ENCODE results near the gene KIF26B. TPM values are rescaled to one million over a fixed set of nuclear protein-coding genes. Genes with fewer than 3 reads are reported as not detected.

KIF26B gene
- total RNA-seq, 2 donors from 2014 or later, result 0.78 to 4.6 TPM

GRCh38 chr1:245614476-245614875 is 459.7 kb downstream of the KIF26B start:
- H3K9me3 ChIP-seq, result no peaks in the 10 kb centered on the region
- intact Hi-C loops (cut with DNase I), result no loop called here
- H3K4me1 ChIP-seq, result no peaks in the 10 kb centered on the region
- ATAC-seq (no peak), DNase-seq (no peak)
- no peaks in the 10 kb centered on the region for H3K27me3 ChIP-seq
- 84 to 93% methylated on average over 13 of the region's 13 CpGs for WGBS, 2 donors
- H3K4me3 ChIP-seq, result no peak overlapping the region
- no peaks in the 10 kb centered on the region for H3K36me3 ChIP-seq (replicated peaks in 1 of 2; ENCODE audit: insufficient read depth in 1 of 2, low read depth in 2 of 2)
- H3K27ac ChIP-seq, result no peak overlapping the region
- no peak for TF ChIP-seq POLR2A (IDR thresholded peaks at IDR 0.05)
- TF ChIP-seq, protein P1, sequence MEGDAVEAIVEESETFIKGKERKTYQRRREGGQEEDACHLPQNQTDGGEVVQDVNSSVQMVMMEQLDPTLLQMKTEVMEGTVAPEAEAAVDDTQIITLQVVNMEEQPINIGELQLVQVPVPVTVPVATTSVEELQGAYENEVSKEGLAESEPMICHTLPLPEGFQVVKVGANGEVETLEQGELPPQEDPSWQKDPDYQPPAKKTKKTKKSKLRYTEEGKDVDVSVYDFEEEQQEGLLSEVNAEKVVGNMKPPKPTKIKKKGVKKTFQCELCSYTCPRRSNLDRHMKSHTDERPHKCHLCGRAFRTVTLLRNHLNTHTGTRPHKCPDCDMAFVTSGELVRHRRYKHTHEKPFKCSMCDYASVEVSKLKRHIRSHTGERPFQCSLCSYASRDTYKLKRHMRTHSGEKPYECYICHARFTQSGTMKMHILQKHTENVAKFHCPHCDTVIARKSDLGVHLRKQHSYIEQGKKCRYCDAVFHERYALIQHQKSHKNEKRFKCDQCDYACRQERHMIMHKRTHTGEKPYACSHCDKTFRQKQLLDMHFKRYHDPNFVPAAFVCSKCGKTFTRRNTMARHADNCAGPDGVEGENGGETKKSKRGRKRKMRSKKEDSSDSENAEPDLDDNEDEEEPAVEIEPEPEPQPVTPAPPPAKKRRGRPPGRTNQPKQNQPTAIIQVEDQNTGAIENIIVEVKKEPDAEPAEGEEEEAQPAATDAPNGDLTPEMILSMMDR (IDR thresholded peaks at IDR 0.05), result no peak

DNA sequence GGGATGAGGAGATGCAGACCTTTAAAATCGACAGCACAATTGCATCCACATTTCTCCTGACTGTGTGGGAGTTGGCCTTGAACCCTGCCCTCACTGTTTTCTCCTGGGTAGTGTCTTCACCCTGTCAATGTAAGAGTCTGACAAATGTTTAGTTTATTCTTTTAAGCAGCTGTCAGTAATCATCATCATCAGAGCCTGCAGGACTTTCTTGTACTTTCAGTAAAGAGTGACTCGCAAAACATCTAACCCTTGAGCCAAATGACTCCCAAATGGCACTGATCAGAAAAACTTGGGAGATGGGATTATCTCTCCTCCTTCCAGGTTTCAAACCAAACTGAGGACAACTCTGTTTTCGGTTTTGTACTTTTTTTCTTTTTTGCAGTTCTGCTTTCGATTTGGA is 460.2 kb downstream of the KIF26B start:
- Histone ChIP-seq H3K27me3 (no peaks in the 10 kb centered on the region), H3K4me3 (no peak overlapping the region), H3K9me3 (no peaks in the 10 kb centered on the region), H3K27ac (no peak overlapping the region), H3K4me1 (no peaks in the 10 kb centered on the region), H3K36me3 (replicated peaks in 1 of 2; ENCODE audit: insufficient read depth in 1 of 2, low read depth in 2 of 2) (no peaks in the 10 kb centered on the region)
- ATAC-seq (no peak), DNase-seq (no peak)
- TF ChIP-seq, protein P1 (IDR thresholded peaks at IDR 0.05), result no peak
- TF ChIP-seq POLR2A (IDR thresholded peaks at IDR 0.05), result no peak
- 65 to 67% methylated on average over 4 of the region's 4 CpGs for WGBS, 2 donors
- intact Hi-C loops (cut with DNase I), result no loop called here

DNA sequence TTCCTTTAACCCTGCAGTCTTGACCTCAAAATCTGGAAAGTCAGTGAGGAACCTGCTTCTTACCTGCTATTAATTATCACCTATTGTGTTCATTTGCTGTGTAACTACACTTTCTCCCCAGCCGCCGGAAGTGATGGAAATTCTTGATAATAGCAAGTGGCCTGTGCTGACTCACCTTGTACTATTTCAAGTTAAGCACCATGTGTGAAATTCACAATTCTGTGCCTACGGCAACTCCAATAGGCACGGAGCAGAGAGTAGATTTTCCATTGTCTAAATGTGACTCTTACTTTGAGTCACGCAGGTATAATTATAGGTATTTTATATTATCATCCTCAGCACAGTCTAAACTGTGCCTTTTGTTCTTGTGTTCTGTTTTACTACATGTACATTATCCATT is 466.8 kb downstream of the KIF26B start:
- WGBS, 2 donors, result 41 to 51% methylated on average over 5 of the region's 5 CpGs

GRCh38 chr1:245622332-245623014 is 467.7 kb downstream of the KIF26B start:
- no peak for ATAC-seq

More for the DNA sequence above, 466.8 kb downstream of the KIF26B start:
- TF ChIP-seq, protein P1 (IDR thresholded peaks at IDR 0.05), result no peak
- TF ChIP-seq POLR2A (IDR thresholded peaks at IDR 0.05), result no peak
- no peaks in the 10 kb centered on the region for H3K27me3 ChIP-seq
- intact Hi-C loops (cut with DNase I), result loop anchor here (5.0 kb wide), 1 partner anchor 179 kb away; no protein-coding TSS in a partner anchor
- H3K9me3 ChIP-seq, result no peaks in the 10 kb centered on the region
- no peaks in the 10 kb centered on the region for H3K36me3 ChIP-seq (replicated peaks in 1 of 2; ENCODE audit: insufficient read depth in 1 of 2, low read depth in 2 of 2)
- no peak for ATAC-seq
- H3K4me1 ChIP-seq, result no peaks in the 10 kb centered on the region
- H3K27ac ChIP-seq, result no peak overlapping the region
- DNase-seq, result no peak
- H3K4me3 ChIP-seq, result no peak overlapping the region

More at GRCh38 chr1:245622332-245623014, 467.7 kb downstream of the KIF26B start:
- Histone ChIP-seq H3K4me1 (no peaks in the 10 kb centered on the region), H3K9me3 (no peaks in the 10 kb centered on the region), H3K4me3 (no peak overlapping the region), H3K36me3 (replicated peaks in 1 of 2; ENCODE audit: insufficient read depth in 1 of 2, low read depth in 2 of 2) (no peaks in the 10 kb centered on the region), H3K27ac (no peak overlapping the region), H3K27me3 (no peaks in the 10 kb centered on the region)
- TF ChIP-seq POLR2A (IDR thresholded peaks at IDR 0.05), result no peak
- TF ChIP-seq, protein P1 (IDR thresholded peaks at IDR 0.05), result no peak
- intact Hi-C loops (cut with DNase I), result loop anchor here (5.0 kb wide), 1 partner anchor 180 kb away; no protein-coding TSS in a partner anchor
- WGBS, 2 donors, result 81 to 87% methylated on average over 18 of the region's 18 CpGs
- no peak for DNase-seq

All from body of pancreas (tissue), 4 donors.